Gastrocnemius medialis (tissue), 4 donors: ENCODE measurements around the gene DOCK10. TPM values are rescaled to one million over a fixed set of nuclear protein-coding genes. Genes with fewer than 3 reads are reported as not detected.

Source experiments
- ATAC-seq, 2 donors: fragments of 150-250 bp; one replicate each; pipeline ENCODE4 v1.9.1; 2016
- DNase-seq, 2 donors: peaks; one replicate each; pipeline ENCODE4 v3.0.0-alpha.2; 2019
- H3K27ac ChIP-seq, 4 donors: fragments of 200-600 bp; sonication (generic); 1 replicate in 1 of 4; 2 replicates in 3 of 4; pipeline ENCODE4 v1.5.1; 2016 to 2018; ENCODE audit warnings: mild to moderate bottlenecking in 2 of 4, moderate library complexity in 1 of 4
- H3K27me3 ChIP-seq, 3 donors: fragments of 200-600 bp; sonication (generic) in 2 of 3; 1 replicate in 1 of 3; 2 replicates in 2 of 3; pipeline versions ENCODE4 v1.5.1 to v1.6.0; 2016 to 2019; ENCODE audit warnings: mild to moderate bottlenecking in 1 of 3, moderate library complexity in 1 of 3
- H3K36me3 ChIP-seq, 2 donors: fragments of 200-600 bp; sonication (generic) in 1 of 2; one replicate each; pipeline ENCODE4 v1.5.1; 2017 to 2018
- H3K4me1 ChIP-seq, 2 donors: fragments of 200-600 bp; sonication (generic) in 1 of 2; one replicate each; pipeline ENCODE4 v1.5.1; 2016 to 2017; ENCODE audit warnings: mild to moderate bottlenecking in 2 of 2
- H3K4me3 ChIP-seq, 4 donors: fragments of 200-600 bp; sonication (generic) in 3 of 4; 1 replicate in 1 of 4; 2 replicates in 3 of 4; pipeline ENCODE4 v1.5.1; 2016 to 2019; ENCODE audit warnings: mild to moderate bottlenecking in 2 of 4
- H3K9me3 ChIP-seq, 3 donors: fragments of 200-600 bp; sonication (generic) in 2 of 3; 1 replicate in 1 of 3; 2 replicates in 2 of 3; pipeline ENCODE4 v1.5.1; 2016 to 2019
- CTCF ChIP-seq, 5 experiments: fragments of 450-650 bp in 3 of 5; fragments of 200-600 bp in 2 of 5; sonication (generic) in 2 of 5; IDR thresholded peaks in 4 of 5; conservative IDR thresholded peaks in 1 of 5; 1 replicate in 4 of 5; 2 replicates in 1 of 5; pipeline ENCODE4 v1.5.1; 2016 to 2019; ENCODE audit warnings: antibody characterized with exemption in 5 of 5, mild to moderate bottlenecking in 3 of 5, moderate library complexity in 3 of 5
- POLR2A ChIP-seq, 2 donors: fragments of 450-650 bp; IDR thresholded peaks; one replicate each; pipeline ENCODE4 v1.6.1; 2017; ENCODE audit warnings: antibody characterized with exemption in 2 of 2, mild to moderate bottlenecking in 2 of 2, moderate library complexity in 2 of 2
- in situ Hi-C, 4 donors: fragments of 200-750 bp; cut with MboI; loops; one replicate each; pipeline versions ENCODE4 v1.15.0 to v1.8.0; 2017; ENCODE audit warnings: low sequenced_read_pairs in 4 of 4
- intact Hi-C: fragments of 100-400 bp; cut with DNase I; formaldehyde crosslinking; loops from one replicate; pipeline ENCODE4 v1.15.1; 2023; ENCODE audit warnings: low total_unique reads
- total RNA-seq, 4 donors: library from RNA; depleted of rRNA; stranded (reverse); fragments of >200 nt; gene quantifications; one replicate each; pipeline versions ENCODE4 v1.1.0 to v1.2.3, GENCODE V29; 2016

DOCK10 gene
- total RNA-seq, 4 donors from 2014 or later, result 0.97 to 1.9 (median 1.4) TPM

- intact Hi-C loops, result no loop called here
- no peaks in the 10 kb centered on the region for H3K4me1 ChIP-seq
- H3K4me3 ChIP-seq, result no peak overlapping the region
- H3K27me3 ChIP-seq, result no peaks in the 10 kb centered on the region
- H3K9me3 ChIP-seq, result no peaks in the 10 kb centered on the region
- in situ Hi-C loops, result no loop called here
- no peak for ATAC-seq
- no peaks in the 10 kb centered on the region for H3K36me3 ChIP-seq
- no peak overlapping the region for H3K27ac ChIP-seq
- DNase-seq, result no peak
- no peak for TF ChIP-seq POLR2A (IDR thresholded peaks at IDR 0.05)
- no peak for TF ChIP-seq CTCF (IDR thresholded peaks at IDR 0.05 in 4 of 5, conservative IDR thresholded peaks at IDR 0.05 in 1 of 5)
Measured at GRCh38 chr2:225019105-225019504, 23.2 kb downstream of the DOCK10 start.

GRCh38 chr2:225017713-225018112 lies 24.6 kb downstream of the DOCK10 start:
- in situ Hi-C loops (no loop called here), intact Hi-C loops (no loop called here)
- Histone ChIP-seq H3K36me3 (no peaks in the 10 kb centered on the region), H3K4me3 (no peak overlapping the region), H3K27ac (no peak overlapping the region), H3K9me3 (no peaks in the 10 kb centered on the region), H3K27me3 (no peaks in the 10 kb centered on the region), H3K4me1 (no peaks in the 10 kb centered on the region)
- ATAC-seq, result no peak
- no peak for TF ChIP-seq CTCF (IDR thresholded peaks at IDR 0.05 in 4 of 5, conservative IDR thresholded peaks at IDR 0.05 in 1 of 5)
- TF ChIP-seq POLR2A (IDR thresholded peaks at IDR 0.05), result no peak
- no peak for DNase-seq

GRCh38 chr2:225017098-225017685 lies 25.1 kb downstream of the DOCK10 start:
- no peak for DNase-seq
- intact Hi-C loops (no loop called here), in situ Hi-C loops (no loop called here)
- Histone ChIP-seq H3K4me1 (no peaks in the 10 kb centered on the region), H3K36me3 (no peaks in the 10 kb centered on the region), H3K4me3 (no peak overlapping the region), H3K27ac (no peak overlapping the region), H3K9me3 (no peaks in the 10 kb centered on the region), H3K27me3 (no peaks in the 10 kb centered on the region)
- no peak for ATAC-seq
- TF ChIP-seq CTCF (IDR thresholded peaks at IDR 0.05 in 4 of 5, conservative IDR thresholded peaks at IDR 0.05 in 1 of 5) (no peak), POLR2A (IDR thresholded peaks at IDR 0.05) (no peak)

GRCh38 chr2:225013425-225014365 lies 28.6 kb downstream of the DOCK10 start:
- ATAC-seq (no peak), DNase-seq (no peak)
- H3K4me1 ChIP-seq, result no peaks in the 10 kb centered on the region
- H3K36me3 ChIP-seq, result no peaks in the 10 kb centered on the region
- in situ Hi-C loops, result no loop called here
- no peaks in the 10 kb centered on the region for H3K9me3 ChIP-seq
- intact Hi-C loops, result no loop called here
- no peaks in the 10 kb centered on the region for H3K27me3 ChIP-seq
- TF ChIP-seq POLR2A (IDR thresholded peaks at IDR 0.05), result no peak
- no peak for TF ChIP-seq CTCF (IDR thresholded peaks at IDR 0.05 in 4 of 5, conservative IDR thresholded peaks at IDR 0.05 in 1 of 5)
- no peak overlapping the region for H3K4me3 ChIP-seq
- H3K27ac ChIP-seq, result no peak overlapping the region
